ENCODE results near the gene PI16.

Gene PI16

GRCh38 chr6:36916126-36916525 lies 38.4 kb upstream of the PI16 start:
- TF ChIP-seq NFIC (IDR thresholded peaks at IDR 0.05) (no peak), ZBTB7A (IDR thresholded peaks at IDR 0.05; ENCODE audit: low read depth) (no peak)

- TF ChIP-seq EP300 (IDR thresholded peaks at IDR 0.05; ENCODE audit: borderline replicate concordance) (no peak), RAD21 (IDR thresholded peaks at IDR 0.05; ENCODE audit: low read depth) (no peak), MAX (IDR thresholded peaks at IDR 0.05) (no peak), FOXM1 (IDR thresholded peaks at IDR 0.05; ENCODE audit: borderline replicate concordance, low read depth) (no peak)
Observed at GRCh38 chr6:36917541-36918193, 36.9 kb upstream of the PI16 start.

- TF ChIP-seq TCF12 (IDR thresholded peaks at IDR 0.05; ENCODE audit: low read depth) = no peak
- TF ChIP-seq, protein P1, sequence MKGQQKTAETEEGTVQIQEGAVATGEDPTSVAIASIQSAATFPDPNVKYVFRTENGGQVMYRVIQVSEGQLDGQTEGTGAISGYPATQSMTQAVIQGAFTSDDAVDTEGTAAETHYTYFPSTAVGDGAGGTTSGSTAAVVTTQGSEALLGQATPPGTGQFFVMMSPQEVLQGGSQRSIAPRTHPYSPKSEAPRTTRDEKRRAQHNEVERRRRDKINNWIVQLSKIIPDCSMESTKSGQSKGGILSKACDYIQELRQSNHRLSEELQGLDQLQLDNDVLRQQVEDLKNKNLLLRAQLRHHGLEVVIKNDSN (IDR thresholded peaks at IDR 0.05) = no peak
- TF ChIP-seq TEAD4 (IDR thresholded peaks at IDR 0.05) = no peak
- TF ChIP-seq CREB1 (IDR thresholded peaks at IDR 0.05; ENCODE audit: low read depth) = no peak
- no peak for TF ChIP-seq ZBTB7A (IDR thresholded peaks at IDR 0.05; ENCODE audit: low read depth)
- TF ChIP-seq RAD21 (IDR thresholded peaks at IDR 0.05; ENCODE audit: low read depth) = no peak
- TF ChIP-seq, protein P2, sequence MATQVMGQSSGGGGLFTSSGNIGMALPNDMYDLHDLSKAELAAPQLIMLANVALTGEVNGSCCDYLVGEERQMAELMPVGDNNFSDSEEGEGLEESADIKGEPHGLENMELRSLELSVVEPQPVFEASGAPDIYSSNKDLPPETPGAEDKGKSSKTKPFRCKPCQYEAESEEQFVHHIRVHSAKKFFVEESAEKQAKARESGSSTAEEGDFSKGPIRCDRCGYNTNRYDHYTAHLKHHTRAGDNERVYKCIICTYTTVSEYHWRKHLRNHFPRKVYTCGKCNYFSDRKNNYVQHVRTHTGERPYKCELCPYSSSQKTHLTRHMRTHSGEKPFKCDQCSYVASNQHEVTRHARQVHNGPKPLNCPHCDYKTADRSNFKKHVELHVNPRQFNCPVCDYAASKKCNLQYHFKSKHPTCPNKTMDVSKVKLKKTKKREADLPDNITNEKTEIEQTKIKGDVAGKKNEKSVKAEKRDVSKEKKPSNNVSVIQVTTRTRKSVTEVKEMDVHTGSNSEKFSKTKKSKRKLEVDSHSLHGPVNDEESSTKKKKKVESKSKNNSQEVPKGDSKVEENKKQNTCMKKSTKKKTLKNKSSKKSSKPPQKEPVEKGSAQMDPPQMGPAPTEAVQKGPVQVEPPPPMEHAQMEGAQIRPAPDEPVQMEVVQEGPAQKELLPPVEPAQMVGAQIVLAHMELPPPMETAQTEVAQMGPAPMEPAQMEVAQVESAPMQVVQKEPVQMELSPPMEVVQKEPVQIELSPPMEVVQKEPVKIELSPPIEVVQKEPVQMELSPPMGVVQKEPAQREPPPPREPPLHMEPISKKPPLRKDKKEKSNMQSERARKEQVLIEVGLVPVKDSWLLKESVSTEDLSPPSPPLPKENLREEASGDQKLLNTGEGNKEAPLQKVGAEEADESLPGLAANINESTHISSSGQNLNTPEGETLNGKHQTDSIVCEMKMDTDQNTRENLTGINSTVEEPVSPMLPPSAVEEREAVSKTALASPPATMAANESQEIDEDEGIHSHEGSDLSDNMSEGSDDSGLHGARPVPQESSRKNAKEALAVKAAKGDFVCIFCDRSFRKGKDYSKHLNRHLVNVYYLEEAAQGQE (IDR thresholded peaks at IDR 0.05; ENCODE audit: low read depth) = no peak
- TF ChIP-seq TAF1 (IDR thresholded peaks at IDR 0.05; ENCODE audit: low read depth) = no peak
- TF ChIP-seq YY1 (IDR thresholded peaks at IDR 0.05; ENCODE audit: low read depth) = no peak
- no peak for TF ChIP-seq FOXM1 (IDR thresholded peaks at IDR 0.05; ENCODE audit: borderline replicate concordance, low read depth)
- TF ChIP-seq MAX (IDR thresholded peaks at IDR 0.05) = no peak
- no peak for TF ChIP-seq EP300 (IDR thresholded peaks at IDR 0.05; ENCODE audit: borderline replicate concordance)
- TF ChIP-seq CEBPB (IDR thresholded peaks at IDR 0.05) = no peak
- no peak for TF ChIP-seq NFIC (IDR thresholded peaks at IDR 0.05)
- no peak for TF ChIP-seq EGR1 (IDR thresholded peaks at IDR 0.05)
Observed at GRCh38 chr6:36920049-36920448, 34.5 kb upstream of the PI16 start.

DNA sequence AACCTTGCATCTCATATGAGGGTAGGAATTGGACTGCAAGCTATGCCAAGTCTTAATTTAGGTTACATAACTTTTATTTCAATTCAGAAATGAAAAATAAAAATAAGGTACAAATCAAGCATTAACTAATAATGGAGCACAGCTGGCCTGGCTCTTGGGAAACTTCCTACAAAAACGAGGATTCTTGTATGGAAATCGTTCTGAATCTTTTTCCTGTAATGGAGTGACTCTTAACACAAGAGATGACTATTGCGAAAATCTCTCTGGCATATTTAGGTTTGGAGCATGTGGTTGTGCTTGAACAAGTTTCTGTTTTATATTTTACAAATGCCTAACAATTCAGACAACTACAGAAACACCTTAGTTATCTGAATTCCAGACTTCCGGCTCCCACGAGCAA lies 34.0 kb upstream of the PI16 start:
- TF ChIP-seq RAD21 (IDR thresholded peaks at IDR 0.05; ENCODE audit: low read depth) (no peak), ZBTB7A (IDR thresholded peaks at IDR 0.05; ENCODE audit: low read depth) (no peak), TAF1 (IDR thresholded peaks at IDR 0.05; ENCODE audit: low read depth) (no peak), EGR1 (IDR thresholded peaks at IDR 0.05) (no peak), NFIC (IDR thresholded peaks at IDR 0.05) (no peak), FOXM1 (IDR thresholded peaks at IDR 0.05; ENCODE audit: borderline replicate concordance, low read depth) (no peak), TCF12 (IDR thresholded peaks at IDR 0.05; ENCODE audit: low read depth) (no peak), EP300 (IDR thresholded peaks at IDR 0.05; ENCODE audit: borderline replicate concordance) (no peak), MAX (IDR thresholded peaks at IDR 0.05) (no peak), CEBPB (IDR thresholded peaks at IDR 0.05) (no peak), CREB1 (IDR thresholded peaks at IDR 0.05; ENCODE audit: low read depth) (no peak), TEAD4 (IDR thresholded peaks at IDR 0.05) (no peak), YY1 (IDR thresholded peaks at IDR 0.05; ENCODE audit: low read depth) (no peak)
- TF ChIP-seq, protein P1 (IDR thresholded peaks at IDR 0.05) = no peak
- TF ChIP-seq, protein P2 (IDR thresholded peaks at IDR 0.05; ENCODE audit: low read depth) = no peak

- TF ChIP-seq, protein P1 (IDR thresholded peaks at IDR 0.05) = no peak
- no peak for TF ChIP-seq CREB1 (IDR thresholded peaks at IDR 0.05; ENCODE audit: low read depth)
- no peak for TF ChIP-seq FOXM1 (IDR thresholded peaks at IDR 0.05; ENCODE audit: borderline replicate concordance, low read depth)
- no peak for TF ChIP-seq EP300 (IDR thresholded peaks at IDR 0.05; ENCODE audit: borderline replicate concordance)
- no peak for TF ChIP-seq ZBTB7A (IDR thresholded peaks at IDR 0.05; ENCODE audit: low read depth)
- TF ChIP-seq EGR1 (IDR thresholded peaks at IDR 0.05) = no peak
- TF ChIP-seq CEBPB (IDR thresholded peaks at IDR 0.05) = no peak
- TF ChIP-seq YY1 (IDR thresholded peaks at IDR 0.05; ENCODE audit: low read depth) = no peak
- no peak for TF ChIP-seq NFIC (IDR thresholded peaks at IDR 0.05)
- no peak for TF ChIP-seq TAF1 (IDR thresholded peaks at IDR 0.05; ENCODE audit: low read depth)
- no peak for TF ChIP-seq TEAD4 (IDR thresholded peaks at IDR 0.05)
- TF ChIP-seq, protein P2 (IDR thresholded peaks at IDR 0.05; ENCODE audit: low read depth) = no peak
- TF ChIP-seq TCF12 (IDR thresholded peaks at IDR 0.05; ENCODE audit: low read depth) = no peak
- no peak for TF ChIP-seq RAD21 (IDR thresholded peaks at IDR 0.05; ENCODE audit: low read depth)
- no peak for TF ChIP-seq MAX (IDR thresholded peaks at IDR 0.05)
Observed at GRCh38 chr6:36924131-36924530, 30.4 kb upstream of the PI16 start.
